ENCODE measurements around the gene PALLD. TPM values are rescaled to one million over a fixed set of nuclear protein-coding genes. Genes with fewer than 3 reads are reported as not detected.

Gene PALLD
- total and polyA plus RNA-seq, 2 experiments from 2014 or later, result 17.9 to 30.5 TPM

- TF ChIP-seq EZH2phosphoT487 (IDR thresholded peaks at IDR 0.05; ENCODE audit: insufficient read depth, low read depth) (0 out of 2 replicates have a peak, but pooled peaks have one; percentile 35), EZH2 (IDR thresholded peaks at IDR 0.05; ENCODE audit: insufficient read depth, poor library complexity, severe bottlenecking) (no peak)
- H3K9me3 ChIP-seq (ENCODE audit: low read depth), result no peaks in the 10 kb centered on the region
- H3K9me2 ChIP-seq (ENCODE audit: insufficient read depth), result no peaks in the 10 kb centered on the region
- peaks cover 26% of the 10 kb centered on the region for H3F3A ChIP-seq (ENCODE audit: insufficient read depth)
- H3K4me1 ChIP-seq (ENCODE audit: insufficient read depth), result peaks cover 20% of the 10 kb centered on the region
- peak overlapping the region; percentile 51 for H3K4me2 ChIP-seq (ENCODE audit: unreplicated experiment)
- H3K9ac ChIP-seq, result no peak overlapping the region
- H3K4me3 ChIP-seq, result no peak overlapping the region
- peak; percentile 72 for DNase-seq
- WGBS, 2 experiments (ENCODE audit: low coverage in 1 of 2, low lambda C conversion rate in 2 of 2, missing lambda C conversion rate in 2 of 2), result 51 to 56% methylated on average over 5 of the region's 5 CpGs
- no peak overlapping the region for H3K27ac ChIP-seq
- H4K20me1 ChIP-seq (ENCODE audit: insufficient read depth), result no peaks in the 10 kb centered on the region
- no peak overlapping the region for H2AFZ ChIP-seq
- H3K79me2 ChIP-seq (ENCODE audit: insufficient read depth), result no peaks in the 10 kb centered on the region
- H3K36me3 ChIP-seq (ENCODE audit: low read depth), result no peaks in the 10 kb centered on the region
- H3K27me3 ChIP-seq (replicated peaks; ENCODE audit: insufficient read depth), result no peaks in the 10 kb centered on the region
- in situ Hi-C loops (cut with MboI), result no loop called here
Observed at GRCh38 chr4:168574581-168575295, 77.9 kb downstream of the PALLD start.

- in situ Hi-C loops (cut with MboI), result no loop called here
- no peak overlapping the region for H3K27ac ChIP-seq
Observed at GRCh38 chr4:168575473-168575872, 78.6 kb downstream of the PALLD start.

GRCh38 chr4:168577624-168578023 is 80.8 kb downstream of the PALLD start:
- no peak overlapping the region for H2AFZ ChIP-seq
- TF ChIP-seq EZH2phosphoT487 (IDR thresholded peaks at IDR 0.05; ENCODE audit: insufficient read depth, low read depth), result no peak
- no peak for TF ChIP-seq EZH2 (IDR thresholded peaks at IDR 0.05; ENCODE audit: insufficient read depth, poor library complexity, severe bottlenecking)
- DNase-seq, result no peak
- H3K4me2 ChIP-seq (ENCODE audit: unreplicated experiment), result no peak overlapping the region
- H4K20me1 ChIP-seq (ENCODE audit: insufficient read depth), result no peaks in the 10 kb centered on the region
- no peaks in the 10 kb centered on the region for H3K27me3 ChIP-seq (replicated peaks; ENCODE audit: insufficient read depth)
- no peaks in the 10 kb centered on the region for H3K9me3 ChIP-seq (ENCODE audit: low read depth)
- WGBS, 2 experiments (ENCODE audit: low coverage in 1 of 2, low lambda C conversion rate in 2 of 2, missing lambda C conversion rate in 2 of 2), result 73 to 74% methylated on average over 5 of the region's 5 CpGs
- no peaks in the 10 kb centered on the region for H3K79me2 ChIP-seq (ENCODE audit: insufficient read depth)
- H3K4me3 ChIP-seq, result no peak overlapping the region
- peaks cover 15% of the 10 kb centered on the region for H3K4me1 ChIP-seq (ENCODE audit: insufficient read depth)
- H3F3A ChIP-seq (ENCODE audit: insufficient read depth), result peaks cover 16% of the 10 kb centered on the region
- no peak overlapping the region for H3K9ac ChIP-seq
- H3K9me2 ChIP-seq (ENCODE audit: insufficient read depth), result no peaks in the 10 kb centered on the region
- in situ Hi-C loops (cut with MboI), result no loop called here
- no peaks in the 10 kb centered on the region for H3K36me3 ChIP-seq (ENCODE audit: low read depth)
- H3K27ac ChIP-seq, result no peak overlapping the region

More at GRCh38 chr4:168575473-168575872, 78.6 kb downstream of the PALLD start:
- no peaks in the 10 kb centered on the region for H3K79me2 ChIP-seq (ENCODE audit: insufficient read depth)
- H3K4me3 ChIP-seq, result no peak overlapping the region
- WGBS, 2 experiments (ENCODE audit: low coverage in 1 of 2, low lambda C conversion rate in 2 of 2, missing lambda C conversion rate in 2 of 2), result 93 to 97% methylated on average over 2 of the region's 2 CpGs
- no peaks in the 10 kb centered on the region for H3K9me3 ChIP-seq (ENCODE audit: low read depth)
- DNase-seq, result no peak
- no peaks in the 10 kb centered on the region for H3K9me2 ChIP-seq (ENCODE audit: insufficient read depth)
- no peaks in the 10 kb centered on the region for H4K20me1 ChIP-seq (ENCODE audit: insufficient read depth)
- H3K4me1 ChIP-seq (ENCODE audit: insufficient read depth), result peaks cover 15% of the 10 kb centered on the region
- no peak overlapping the region for H2AFZ ChIP-seq
- H3K36me3 ChIP-seq (ENCODE audit: low read depth), result no peaks in the 10 kb centered on the region
- H3F3A ChIP-seq (ENCODE audit: insufficient read depth), result peaks cover 18% of the 10 kb centered on the region
- no peak for TF ChIP-seq EZH2phosphoT487 (IDR thresholded peaks at IDR 0.05; ENCODE audit: insufficient read depth, low read depth)
- TF ChIP-seq EZH2 (IDR thresholded peaks at IDR 0.05; ENCODE audit: insufficient read depth, poor library complexity, severe bottlenecking), result no peak
- no peak overlapping the region for H3K4me2 ChIP-seq (ENCODE audit: unreplicated experiment)
- no peaks in the 10 kb centered on the region for H3K27me3 ChIP-seq (replicated peaks; ENCODE audit: insufficient read depth)
- no peak overlapping the region for H3K9ac ChIP-seq

- Histone ChIP-seq H3K9me2 (ENCODE audit: insufficient read depth) (no peaks in the 10 kb centered on the region), H3K27ac (no peak overlapping the region), H3K36me3 (ENCODE audit: low read depth) (no peaks in the 10 kb centered on the region), H2AFZ (no peak overlapping the region), H3K9me3 (ENCODE audit: low read depth) (no peaks in the 10 kb centered on the region), H3F3A (ENCODE audit: insufficient read depth) (peaks cover 17% of the 10 kb centered on the region; the same call in 1 of the 2 replicates), H3K27me3 (replicated peaks; ENCODE audit: insufficient read depth) (no peaks in the 10 kb centered on the region), H3K4me3 (no peak overlapping the region), H3K79me2 (ENCODE audit: insufficient read depth) (no peaks in the 10 kb centered on the region), H4K20me1 (ENCODE audit: insufficient read depth) (no peaks in the 10 kb centered on the region), H3K4me1 (ENCODE audit: insufficient read depth) (peaks cover 16% of the 10 kb centered on the region), H3K9ac (no peak overlapping the region), H3K4me2 (ENCODE audit: unreplicated experiment) (no peak overlapping the region)
- 83 to 86% methylated on average over 2 of the region's 2 CpGs for WGBS, 2 experiments (ENCODE audit: low coverage in 1 of 2, low lambda C conversion rate in 2 of 2, missing lambda C conversion rate in 2 of 2)
- in situ Hi-C loops (cut with MboI), result loop anchor here (10.0 kb wide), 1 partner anchor 335 kb away; no protein-coding TSS in a partner anchor
- no peak for DNase-seq
- TF ChIP-seq EZH2 (IDR thresholded peaks at IDR 0.05; ENCODE audit: insufficient read depth, poor library complexity, severe bottlenecking) (no peak), EZH2phosphoT487 (IDR thresholded peaks at IDR 0.05; ENCODE audit: insufficient read depth, low read depth) (no peak)
Observed at GRCh38 chr4:168580228-168580627, 83.4 kb downstream of the PALLD start.

Measured in GM23248 (cell line).